ENCODE results near the gene SLC17A4.

The SLC17A4 gene

DNA sequence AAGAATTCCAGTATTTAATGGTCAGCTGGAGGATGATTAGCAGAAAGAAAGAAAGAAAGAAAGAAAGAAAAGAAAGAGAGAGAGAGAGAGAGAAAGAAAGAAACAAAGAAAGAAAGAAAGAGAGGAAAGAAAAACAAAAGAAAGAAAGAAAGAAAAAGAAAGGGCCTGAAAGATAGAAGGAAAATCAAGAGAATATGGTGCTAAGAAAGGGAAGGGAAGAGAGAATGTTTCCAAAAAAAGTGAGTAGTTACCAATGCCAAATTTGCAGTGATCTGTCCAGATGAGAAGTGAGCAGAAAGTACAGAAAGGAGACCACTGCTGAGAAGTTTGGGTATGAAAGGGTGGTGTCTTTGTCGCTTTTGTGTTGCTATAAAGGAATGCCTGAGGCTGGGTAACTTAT lies 26.6 kb downstream of the SLC17A4 start:
- Histone ChIP-seq H3K27me3 (ENCODE audit: low read depth, low read length) (no peaks in the 10 kb centered on the region), H3K4me2 (ENCODE audit: low read length) (no peak overlapping the region), H3K27ac (ENCODE audit: low read length) (no peak overlapping the region), H2AFZ (ENCODE audit: low read depth, low read length) (no peak overlapping the region), H3K9ac (ENCODE audit: low read length) (no peak overlapping the region), H3K4me3 (ENCODE audit: low read length) (no peak overlapping the region), H3K79me2 (ENCODE audit: low read length) (no peaks in the 10 kb centered on the region), H3K4me1 (ENCODE audit: low read length) (no peaks in the 10 kb centered on the region), H4K20me1 (ENCODE audit: insufficient read depth, low read length) (no peaks in the 10 kb centered on the region), H3K36me3 (replicated peaks; ENCODE audit: low read depth, low read length) (no peaks in the 10 kb centered on the region), H3K9me3 (ENCODE audit: insufficient read depth, low read length) (no peaks in the 10 kb centered on the region)
- TF ChIP-seq, protein P1, sequence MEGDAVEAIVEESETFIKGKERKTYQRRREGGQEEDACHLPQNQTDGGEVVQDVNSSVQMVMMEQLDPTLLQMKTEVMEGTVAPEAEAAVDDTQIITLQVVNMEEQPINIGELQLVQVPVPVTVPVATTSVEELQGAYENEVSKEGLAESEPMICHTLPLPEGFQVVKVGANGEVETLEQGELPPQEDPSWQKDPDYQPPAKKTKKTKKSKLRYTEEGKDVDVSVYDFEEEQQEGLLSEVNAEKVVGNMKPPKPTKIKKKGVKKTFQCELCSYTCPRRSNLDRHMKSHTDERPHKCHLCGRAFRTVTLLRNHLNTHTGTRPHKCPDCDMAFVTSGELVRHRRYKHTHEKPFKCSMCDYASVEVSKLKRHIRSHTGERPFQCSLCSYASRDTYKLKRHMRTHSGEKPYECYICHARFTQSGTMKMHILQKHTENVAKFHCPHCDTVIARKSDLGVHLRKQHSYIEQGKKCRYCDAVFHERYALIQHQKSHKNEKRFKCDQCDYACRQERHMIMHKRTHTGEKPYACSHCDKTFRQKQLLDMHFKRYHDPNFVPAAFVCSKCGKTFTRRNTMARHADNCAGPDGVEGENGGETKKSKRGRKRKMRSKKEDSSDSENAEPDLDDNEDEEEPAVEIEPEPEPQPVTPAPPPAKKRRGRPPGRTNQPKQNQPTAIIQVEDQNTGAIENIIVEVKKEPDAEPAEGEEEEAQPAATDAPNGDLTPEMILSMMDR (IDR thresholded peaks at IDR 0.05; ENCODE audit: low read depth, low read length) = no peak
- TF ChIP-seq EZH2phosphoT487 (IDR thresholded peaks at IDR 0.05; ENCODE audit: low read depth) = no peak

DNA sequence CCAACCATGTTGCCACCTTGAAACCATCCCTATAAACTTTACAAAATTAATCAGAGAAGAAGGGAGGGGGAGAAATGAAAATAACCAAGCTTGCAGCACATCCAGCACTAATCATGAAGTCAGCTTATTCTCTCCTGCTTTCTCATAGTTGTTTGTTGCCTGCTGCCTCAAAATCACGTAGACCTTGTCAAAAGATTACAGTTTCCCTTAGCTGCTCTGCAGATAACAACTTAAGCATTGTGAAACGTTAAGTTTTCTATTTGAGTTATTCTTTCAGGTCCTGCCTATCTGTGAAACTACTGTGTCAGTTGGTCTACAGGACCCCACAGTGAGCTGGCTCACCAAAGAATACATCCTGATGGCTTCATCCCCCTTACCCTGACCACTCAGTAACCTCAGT lies 32.9 kb downstream of the SLC17A4 start:
- Histone ChIP-seq H3K4me1 (ENCODE audit: low read length) (no peaks in the 10 kb centered on the region), H3K9ac (ENCODE audit: low read length) (no peak overlapping the region)

DNA sequence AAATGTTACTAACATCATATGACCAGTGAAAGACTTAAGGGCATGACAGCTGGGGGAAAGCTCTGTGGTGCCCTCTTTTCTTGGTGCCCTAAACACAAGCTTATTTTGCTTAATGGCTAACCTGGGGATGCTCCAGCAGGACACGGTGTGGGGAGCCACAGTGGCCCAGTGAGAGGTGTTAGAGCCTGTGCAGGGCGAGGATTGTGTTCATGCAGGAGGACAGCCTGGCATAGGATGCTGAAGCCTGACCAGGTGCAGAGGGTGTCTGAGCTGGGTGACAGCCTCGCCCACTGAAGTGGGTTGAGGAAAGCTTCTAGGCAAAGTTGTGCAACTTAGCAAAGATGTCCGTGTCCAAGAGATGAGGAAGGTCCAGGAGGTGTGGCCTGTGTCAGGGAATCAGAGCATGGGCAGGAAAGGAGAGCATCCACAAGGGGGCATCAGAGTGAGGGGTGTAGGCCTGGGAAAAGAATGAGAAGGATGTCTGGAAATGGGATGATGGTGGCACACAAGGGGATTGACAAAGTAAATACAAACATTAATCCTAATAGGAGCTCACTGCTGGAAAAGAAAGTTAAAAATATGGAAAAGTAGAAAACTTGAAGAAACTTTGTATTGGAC lies 33.9 kb downstream of the SLC17A4 start:
- no peaks in the 10 kb centered on the region for H3K79me2 ChIP-seq (ENCODE audit: low read length)
- no peak overlapping the region for H3K27ac ChIP-seq (ENCODE audit: low read length)
- H4K20me1 ChIP-seq (ENCODE audit: insufficient read depth, low read length) = no peaks in the 10 kb centered on the region
- H3K4me1 ChIP-seq (ENCODE audit: low read length) = no peaks in the 10 kb centered on the region
- TF ChIP-seq EZH2phosphoT487 (IDR thresholded peaks at IDR 0.05; ENCODE audit: low read depth) = no peak
- TF ChIP-seq, protein P1 (IDR thresholded peaks at IDR 0.05; ENCODE audit: low read depth, low read length) = peak; percentile 46
- H2AFZ ChIP-seq (ENCODE audit: low read depth, low read length) = no peak overlapping the region
- H3K27me3 ChIP-seq (ENCODE audit: low read depth, low read length) = no peaks in the 10 kb centered on the region
- H3K4me2 ChIP-seq (ENCODE audit: low read length) = no peak overlapping the region
- H3K9ac ChIP-seq (ENCODE audit: low read length) = no peak overlapping the region
- no peaks in the 10 kb centered on the region for H3K36me3 ChIP-seq (replicated peaks; ENCODE audit: low read depth, low read length)
- H3K9me3 ChIP-seq (ENCODE audit: insufficient read depth, low read length) = no peaks in the 10 kb centered on the region
- no peak overlapping the region for H3K4me3 ChIP-seq (ENCODE audit: low read length)

More for the DNA sequence above, 32.9 kb downstream of the SLC17A4 start:
- Histone ChIP-seq H3K9me3 (ENCODE audit: insufficient read depth, low read length) (no peaks in the 10 kb centered on the region), H3K4me3 (ENCODE audit: low read length) (no peak overlapping the region), H3K36me3 (replicated peaks; ENCODE audit: low read depth, low read length) (no peaks in the 10 kb centered on the region), H3K27ac (ENCODE audit: low read length) (no peak overlapping the region), H3K27me3 (ENCODE audit: low read depth, low read length) (no peaks in the 10 kb centered on the region), H2AFZ (ENCODE audit: low read depth, low read length) (no peak overlapping the region), H3K4me2 (ENCODE audit: low read length) (no peak overlapping the region), H3K79me2 (ENCODE audit: low read length) (no peaks in the 10 kb centered on the region), H4K20me1 (ENCODE audit: insufficient read depth, low read length) (no peaks in the 10 kb centered on the region)
- no peak for TF ChIP-seq EZH2phosphoT487 (IDR thresholded peaks at IDR 0.05; ENCODE audit: low read depth)
- TF ChIP-seq, protein P1 (IDR thresholded peaks at IDR 0.05; ENCODE audit: low read depth, low read length) = no peak

DNA sequence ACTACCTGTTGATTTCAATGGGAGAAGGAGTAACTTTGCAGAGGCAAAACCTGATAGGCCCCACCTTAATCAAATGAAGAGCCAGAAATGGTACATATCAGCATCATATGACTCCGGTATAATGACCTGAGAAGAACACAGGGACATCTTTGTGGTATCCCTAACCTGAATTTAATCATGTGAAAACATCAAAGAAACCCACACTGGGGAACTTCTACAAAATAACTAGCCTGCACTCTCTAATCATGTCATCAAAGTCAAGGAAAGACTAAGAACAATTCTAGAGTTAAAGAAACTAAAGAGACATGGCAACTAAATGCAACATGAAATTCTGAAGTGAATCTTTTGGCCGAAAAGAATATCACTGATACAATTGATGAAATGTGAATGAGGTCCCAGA lies 34.9 kb downstream of the SLC17A4 start:
- TF ChIP-seq, protein P1 (IDR thresholded peaks at IDR 0.05; ENCODE audit: low read depth, low read length) = no peak
- TF ChIP-seq EZH2phosphoT487 (IDR thresholded peaks at IDR 0.05; ENCODE audit: low read depth) = no peak
- Histone ChIP-seq H3K27me3 (ENCODE audit: low read depth, low read length) (no peaks in the 10 kb centered on the region), H2AFZ (ENCODE audit: low read depth, low read length) (no peak overlapping the region), H3K4me3 (ENCODE audit: low read length) (no peak overlapping the region), H3K79me2 (ENCODE audit: low read length) (no peaks in the 10 kb centered on the region), H3K27ac (ENCODE audit: low read length) (no peak overlapping the region), H3K4me1 (ENCODE audit: low read length) (no peaks in the 10 kb centered on the region), H3K36me3 (replicated peaks; ENCODE audit: low read depth, low read length) (no peaks in the 10 kb centered on the region), H4K20me1 (ENCODE audit: insufficient read depth, low read length) (no peaks in the 10 kb centered on the region), H3K4me2 (ENCODE audit: low read length) (no peak overlapping the region), H3K9ac (ENCODE audit: low read length) (no peak overlapping the region), H3K9me3 (ENCODE audit: insufficient read depth, low read length) (no peaks in the 10 kb centered on the region)

Data from OCI-LY3 (cell line).